ENCODE data around the gene PSPC1.
"Not testable (repeated sequence)": the region's sequence is repeated elsewhere in the genome, so short reads cannot be mapped to it uniquely, and the experiment has no call there.

Gene PSPC1

GRCh38 chr13:19759669-19760068, 23.1 kb downstream of the PSPC1 start:
- no peak for DNase-seq

- no peak for DNase-seq
Measured at GRCh38 chr13:19742643-19743042, 40.1 kb downstream of the PSPC1 start.

- DNase-seq, result no peak
Measured at GRCh38 chr13:19737844-19738557, 44.7 kb downstream of the PSPC1 start.

GRCh38 chr13:19726611-19727010, 56.1 kb downstream of the PSPC1 start:
- no peak for DNase-seq

GRCh38 chr13:19725320-19725719, 57.4 kb downstream of the PSPC1 start:
- no peak for DNase-seq

- DNase-seq, result no peak
Measured at GRCh38 chr13:19720039-19720438, 62.7 kb downstream of the PSPC1 start.

GRCh38 chr13:19713186-19713965, 69.4 kb downstream of the PSPC1 start:
- DNase-seq, result no peak

- DNase-seq, result not testable (repeated sequence)
Measured at GRCh38 chr13:19709782-19710181, 73.0 kb downstream of the PSPC1 start.

- not testable (repeated sequence) for DNase-seq
Measured at GRCh38 chr13:19709039-19709438, 73.7 kb downstream of the PSPC1 start.

GRCh38 chr13:19704256-19704655, 78.5 kb downstream of the PSPC1 start:
- not testable (repeated sequence) for DNase-seq

GRCh38 chr13:19701619-19702018, 81.1 kb downstream of the PSPC1 start:
- DNase-seq, result not testable (repeated sequence)

GRCh38 chr13:19700963-19701362, 81.8 kb downstream of the PSPC1 start:
- DNase-seq, result not testable (repeated sequence)

- no peak for DNase-seq
Measured at GRCh38 chr13:19695829-19696228, 86.9 kb downstream of the PSPC1 start.

GRCh38 chr13:19695428-19695827, 87.3 kb downstream of the PSPC1 start:
- DNase-seq, result no peak

GRCh38 chr13:19691447-19691846, 91.3 kb downstream of the PSPC1 start:
- not testable (repeated sequence) for DNase-seq

GRCh38 chr13:19685437-19685836, 97.3 kb downstream of the PSPC1 start:
- DNase-seq, result no peak

GRCh38 chr13:19685034-19685433, 97.7 kb downstream of the PSPC1 start:
- no peak for DNase-seq

GRCh38 chr13:19681517-19681916, 101.2 kb downstream of the PSPC1 start:
- no peak for DNase-seq

- DNase-seq, result no peak
Measured at GRCh38 chr13:19680751-19681150, 102.0 kb downstream of the PSPC1 start.

GRCh38 chr13:19676168-19676567, 106.6 kb downstream of the PSPC1 start:
- no peak for DNase-seq

- DNase-seq, result no peak
Measured at GRCh38 chr13:19674898-19675297, 107.8 kb downstream of the PSPC1 start.

- no peak for DNase-seq
Measured at GRCh38 chr13:19673473-19674430, 109.0 kb downstream of the PSPC1 start.

GRCh38 chr13:19672990-19673389, 109.8 kb downstream of the PSPC1 start:
- no peak for DNase-seq
